OCI-LY1 (cell line): ENCODE results near the gene FAT1.

Experiments used
- EZH2 ChIP-seq: fragments of 200-600 bp; sonication (generic), shearing (Covaris generic); IDR thresholded peaks from 2 replicates; pipeline ENCODE4 v1.8.0; 2017; ENCODE audit warnings: borderline replicate concordance, mixed run types, mild to moderate bottlenecking, antibody characterized with exemption, low read length, moderate library complexity, mixed read lengths
- TF ChIP-seq, protein P1 (sequence below): fragments of 200-600 bp; sonication (generic), shearing (Covaris generic); IDR thresholded peaks from 2 replicates; pipeline ENCODE4 v1.5.1; 2017; ENCODE audit warnings: mild to moderate bottlenecking, antibody characterized with exemption, low read length, moderate library complexity, mixed read lengths

DNA sequence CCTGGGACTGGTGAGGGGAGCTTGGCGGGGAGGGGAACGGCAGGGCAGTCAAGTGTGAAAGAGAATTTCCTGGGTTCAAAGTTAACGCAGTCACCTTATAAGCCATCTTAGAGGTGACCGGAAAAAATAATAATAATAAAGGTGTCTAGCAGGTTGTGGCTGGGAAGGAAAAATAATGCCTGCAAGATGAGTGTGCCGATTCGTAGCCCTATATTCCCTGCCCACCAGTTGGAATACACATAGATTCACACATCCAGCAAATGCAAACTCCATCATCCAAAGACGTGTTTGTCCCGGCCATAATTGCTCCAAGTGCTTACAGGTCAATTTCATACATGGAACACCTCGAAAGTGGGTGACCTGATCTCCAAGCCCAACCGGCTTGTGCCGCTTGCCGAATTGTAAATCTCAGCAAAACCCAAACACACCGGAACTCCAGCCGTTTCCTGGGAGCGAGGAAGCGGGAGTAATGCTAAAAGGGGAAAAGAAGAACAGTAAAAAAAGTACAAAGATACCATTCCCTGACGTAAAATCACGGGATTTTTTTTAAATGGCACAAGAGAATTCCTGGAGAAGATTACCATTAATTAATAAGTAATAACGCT, 1.3 kb upstream of the FAT1 start:
- TF ChIP-seq, protein P1, sequence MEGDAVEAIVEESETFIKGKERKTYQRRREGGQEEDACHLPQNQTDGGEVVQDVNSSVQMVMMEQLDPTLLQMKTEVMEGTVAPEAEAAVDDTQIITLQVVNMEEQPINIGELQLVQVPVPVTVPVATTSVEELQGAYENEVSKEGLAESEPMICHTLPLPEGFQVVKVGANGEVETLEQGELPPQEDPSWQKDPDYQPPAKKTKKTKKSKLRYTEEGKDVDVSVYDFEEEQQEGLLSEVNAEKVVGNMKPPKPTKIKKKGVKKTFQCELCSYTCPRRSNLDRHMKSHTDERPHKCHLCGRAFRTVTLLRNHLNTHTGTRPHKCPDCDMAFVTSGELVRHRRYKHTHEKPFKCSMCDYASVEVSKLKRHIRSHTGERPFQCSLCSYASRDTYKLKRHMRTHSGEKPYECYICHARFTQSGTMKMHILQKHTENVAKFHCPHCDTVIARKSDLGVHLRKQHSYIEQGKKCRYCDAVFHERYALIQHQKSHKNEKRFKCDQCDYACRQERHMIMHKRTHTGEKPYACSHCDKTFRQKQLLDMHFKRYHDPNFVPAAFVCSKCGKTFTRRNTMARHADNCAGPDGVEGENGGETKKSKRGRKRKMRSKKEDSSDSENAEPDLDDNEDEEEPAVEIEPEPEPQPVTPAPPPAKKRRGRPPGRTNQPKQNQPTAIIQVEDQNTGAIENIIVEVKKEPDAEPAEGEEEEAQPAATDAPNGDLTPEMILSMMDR, result no peak
- TF ChIP-seq EZH2, result no peak
